IMR-90 (cell line): ENCODE data around the gene SNRNP25. TPM values are rescaled to one million over a fixed set of nuclear protein-coding genes. Genes with fewer than 3 reads are reported as not detected.
A peak's percentile ranks its signal among the peaks of the same experiment; 100 is the strongest.

Experiments used
- ATAC-seq: fragments of 200-7000 bp; cut with Tn5 transposase; 2 replicates; pipeline ENCODE4 v1.9.1; 2020; ENCODE audit warnings: low read depth, mild to moderate bottlenecking, moderate library complexity
- BruUV-seq: library from RNA; stranded (reverse); fragments of 400-500 nt; replicated peaks from 2 replicates; lab custom pipeline; 2021; lab: Mats Ljungman, UMichigan
- CTCF ChIA-PET: fragments of 300-600 bp; formaldehyde crosslinking; extraction: SDS; loops from one replicate; lab custom pipeline; 2021; ENCODE audit warnings: antibody characterized with exemption; lab: Yijun Ruan, JAX
- POLR2A ChIA-PET: fragments of 300-600 bp; sonication (Branson Sonifier 250); formaldehyde crosslinking; loops from one replicate; lab custom pipeline; 2022; ENCODE audit warnings: antibody characterized with exemption; ENCODE audit not compliant: unreplicated experiment; lab: Charles Lee
- DNase-seq: peaks from one replicate; pipeline ENCODE4 v3.0.0; 2013
- H2AFZ ChIP-seq: replicated peaks from 2 replicates; pipeline ENCODE3; 2013; ENCODE audit warnings: low read length, mild to moderate bottlenecking; ENCODE audit not compliant: poor library complexity
- H2AK5ac ChIP-seq: 2 replicates; pipeline ENCODE4 v1.6.1; 2013; ENCODE audit warnings: low read depth, low read length, inconsistent platforms
- H2AK9ac ChIP-seq: replicated peaks from 2 replicates; pipeline ENCODE3; 2013; ENCODE audit warnings: mild to moderate bottlenecking, low read depth, low read length, moderate library complexity; ENCODE audit not compliant: poor library complexity
- H2BK120ac ChIP-seq: 2 replicates; pipeline ENCODE4 v1.6.1; 2013; ENCODE audit warnings: low read depth, low read length, inconsistent platforms
- H2BK15ac ChIP-seq: 3 replicates; pipeline ENCODE4 v1.6.1; 2013; ENCODE audit warnings: low read depth, low read length, inconsistent platforms
- H2BK20ac ChIP-seq: 2 replicates; pipeline ENCODE4 v1.6.1; 2013; ENCODE audit warnings: low read depth, mild to moderate bottlenecking, inconsistent platforms, low read length, moderate library complexity
- H2BK5ac ChIP-seq: 2 replicates; pipeline ENCODE4 v1.6.1; 2013; ENCODE audit warnings: mild to moderate bottlenecking, low read depth, low read length, inconsistent platforms; ENCODE audit not compliant: poor library complexity, severe bottlenecking
- H3K14ac ChIP-seq: replicated peaks from 2 replicates; pipeline ENCODE4 v1.6.1; 2013; ENCODE audit warnings: low read depth, low read length, inconsistent platforms
- H3K18ac ChIP-seq: 2 replicates; pipeline ENCODE4 v1.6.1; 2013; ENCODE audit warnings: low read depth, low read length, control low read depth
- H3K23ac ChIP-seq: 2 replicates; pipeline ENCODE4 v1.6.1; 2013; ENCODE audit warnings: low read depth, low read length, inconsistent platforms
- H3K27ac ChIP-seq: 2 replicates; pipeline ENCODE4 v1.5.1; 2013; ENCODE audit warnings: mild to moderate bottlenecking, control low read depth, low read length; ENCODE audit not compliant: insufficient read depth
- H3K27me3 ChIP-seq: 2 replicates; pipeline ENCODE4 v1.6.1; 2013; ENCODE audit warnings: low read length; ENCODE audit not compliant: control insufficient read depth, insufficient read depth
- H3K36me3 ChIP-seq: 2 replicates; pipeline ENCODE4 v1.6.1; 2013; ENCODE audit warnings: low read length, mixed read lengths; ENCODE audit not compliant: control insufficient read depth, insufficient read depth
- H3K4ac ChIP-seq: 2 replicates; pipeline ENCODE4 v1.6.1; 2013; ENCODE audit warnings: low read depth, low read length, inconsistent platforms
- H3K4me1 ChIP-seq: 2 replicates; pipeline ENCODE4 v1.6.1; 2013; ENCODE audit warnings: low read length, mixed read lengths; ENCODE audit not compliant: control insufficient read depth, insufficient read depth
- H3K4me2 ChIP-seq: 2 replicates; pipeline ENCODE4 v1.6.1; 2013; ENCODE audit warnings: low read depth, mild to moderate bottlenecking, control low read depth, low read length, moderate library complexity
- H3K4me3 ChIP-seq: 2 replicates; pipeline ENCODE4 v1.5.1; 2013; ENCODE audit warnings: low read depth, mild to moderate bottlenecking, control low read depth, low read length, moderate library complexity; ENCODE audit not compliant: insufficient read depth
- H3K56ac ChIP-seq: 2 replicates; pipeline ENCODE4 v1.6.1; 2013; ENCODE audit warnings: low read length, inconsistent platforms; ENCODE audit not compliant: insufficient read depth; ENCODE audit errors: extremely low read depth
- H3K79me1 ChIP-seq, 2 experiments: 2 replicates each; pipeline ENCODE4 v1.6.1; 2013; ENCODE audit warnings: low read length in 2 of 2, inconsistent platforms in 1 of 2, low read depth in 1 of 2
- H3K9ac ChIP-seq: 2 replicates; pipeline ENCODE4 v1.6.1; 2013; ENCODE audit warnings: low read depth, low read length, control low read depth
- H3K9me1 ChIP-seq: 2 replicates; pipeline ENCODE4 v1.6.1; 2013; ENCODE audit warnings: low read length, inconsistent platforms; ENCODE audit not compliant: insufficient read depth
- H3K9me3 ChIP-seq: 2 replicates; pipeline ENCODE4 v1.6.1; 2013; ENCODE audit warnings: low read length; ENCODE audit not compliant: control insufficient read depth, insufficient read depth
- H4K20me1 ChIP-seq: 2 replicates; pipeline ENCODE4 v1.6.1; 2013; ENCODE audit warnings: low read length, inconsistent platforms; ENCODE audit not compliant: insufficient read depth
- H4K5ac ChIP-seq: 2 replicates; pipeline ENCODE4 v1.6.1; 2013; ENCODE audit warnings: mild to moderate bottlenecking, low read depth, low read length, control low read depth
- H4K8ac ChIP-seq, 2 experiments: 2 replicates each; pipeline ENCODE4 v1.6.1; 2013; ENCODE audit warnings: low read depth in 2 of 2, low read length in 2 of 2, control low read depth in 1 of 2, inconsistent platforms in 1 of 2
- H4K91ac ChIP-seq: 2 replicates; pipeline ENCODE4 v1.6.1; 2013; ENCODE audit warnings: low read depth, low read length, inconsistent platforms; ENCODE audit not compliant: insufficient read depth
- POLR2A ChIP-seq: IDR thresholded peaks from 2 replicates; pipeline ENCODE4 v1.6.1; 2012; ENCODE audit warnings: mild to moderate bottlenecking, low read depth, low read length
- WGBS, 2 experiments: methylation state at CpG; one replicate each; pipeline versions ENCODE4 v1.1.5 to v1.1.7; 2013; ENCODE audit warnings: missing lambda C conversion rate in 2 of 2; ENCODE audit not compliant: insufficient read length in 1 of 2; ENCODE audit errors: extremely low coverage in 2 of 2; 5-methylcytosine and 5-hydroxymethylcytosine counted together
- dilution Hi-C: fragments of 300-500 bp; cut with HindIII; formaldehyde crosslinking; loops from one replicate; pipeline ENCODE4 v1.14.3; 2018; ENCODE audit warnings: low sequenced_read_pairs; ENCODE audit not compliant: unreplicated experiment
- in situ Hi-C: fragments of 300-500 bp; cut with MboI; formaldehyde crosslinking; loops from 3 replicates; pipeline ENCODE4 v1.14.3; 2019; ENCODE audit warnings: low sequenced_read_pairs, inconsistent platforms, mixed read lengths
- intact Hi-C: fragments of 100-400 bp; cut with micrococcal nuclease; formaldehyde crosslinking; loops from 2 replicates; pipeline ENCODE4 v1.10.0; 2022
- polyA plus RNA-seq, 3 experiments: library from polyadenylated mRNA; depleted of rRNA; stranded (reverse); fragments of >200 nt; gene quantifications; 2 replicates each; pipeline ENCODE4 v1.2.3, GENCODE V29; 2012; ENCODE audit warnings: low replicate concordance in 1 of 3
- total RNA-seq: library from RNA; depleted of rRNA; stranded (reverse); fragments of >200 nt; gene quantifications from 2 replicates; pipeline ENCODE4 v1.2.3, GENCODE V29; 2012

The SNRNP25 gene
- total and polyA plus RNA-seq, 2 of the 4 experiments (the other 2 are of a cell fraction): 67.2 to 88.0 TPM

DNA sequence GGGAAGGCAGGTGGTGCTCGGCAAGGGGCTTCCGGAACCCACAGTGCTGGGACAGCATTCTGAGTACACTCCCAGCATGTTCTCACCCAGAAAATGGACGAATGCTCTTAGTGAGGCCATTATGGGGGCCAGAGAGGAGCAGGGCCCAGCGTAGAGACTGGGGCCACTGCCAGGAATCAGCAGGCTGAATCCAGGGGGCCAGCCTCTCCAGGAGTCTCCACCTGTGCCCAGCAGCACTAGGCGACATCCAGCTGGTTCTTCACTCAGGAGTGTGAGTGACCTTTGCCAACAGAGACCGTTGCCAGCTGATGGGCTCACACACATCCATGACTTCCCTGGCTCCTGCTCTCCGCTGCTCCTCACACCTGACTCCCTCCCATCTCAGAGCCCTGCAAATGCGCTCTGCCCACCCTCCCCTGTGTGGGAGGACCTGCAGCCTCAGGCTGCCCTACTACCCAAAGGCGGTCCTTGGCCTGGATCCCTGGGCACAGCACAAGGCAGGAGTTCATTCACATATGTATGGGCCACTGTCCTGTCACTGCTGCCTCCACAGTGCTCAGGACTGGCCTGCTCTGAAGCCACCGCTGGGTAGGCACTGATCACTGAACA is 13.7 kb downstream of the SNRNP25 start:
- no peak overlapping the region for H2BK20ac ChIP-seq
- peaks cover 25 to 88% of the 10 kb centered on the region in 2 experiments for H3K79me1 ChIP-seq
- no peak overlapping the region for H3K9ac ChIP-seq
- in situ Hi-C loops (no loop called here), intact Hi-C loops (no loop called here), dilution Hi-C loops (no loop called here)
- H2AK5ac ChIP-seq: peak overlapping the region; percentile 75
- H4K8ac ChIP-seq: no peak overlapping the region
- H3K27me3 ChIP-seq: no peaks in the 10 kb centered on the region
- H3K4me1 ChIP-seq: peaks cover 43% of the 10 kb centered on the region
- H3K9me3 ChIP-seq: no peaks in the 10 kb centered on the region
- peaks cover 28% of the 10 kb centered on the region for H3K36me3 ChIP-seq
- no peak overlapping the region for H3K14ac ChIP-seq
- WGBS, 2 experiments: 82% methylated on average over 4 of the region's 10 CpGs; no CpG with 5 or more reads in 1 of the 2 experiments
- H3K9me1 ChIP-seq: 0 out of 2 replicates have a peak, but pooled peaks cover 10% of the 10 kb centered on the region
- ChIA-PET POLR2A (interaction anchor here (0.6 kb wide), 1 partner anchor 14 kb away, joined by 4 read pairs; no protein-coding TSS in a partner anchor), CTCF (interaction anchor here (0.5 kb wide), 1 partner anchor 125 kb away, joined by 3 read pairs; no protein-coding TSS in a partner anchor)
- no peak overlapping the region for H2BK5ac ChIP-seq
- no peak overlapping the region for H3K4me3 ChIP-seq
- no peak overlapping the region for H3K56ac ChIP-seq
- H2BK120ac ChIP-seq: no peak overlapping the region; the same call in 1 of the 2 replicates
- H2AFZ ChIP-seq: no peak overlapping the region
- H4K20me1 ChIP-seq: peaks cover 88% of the 10 kb centered on the region
- BruUV-seq: no TSS peak
- no peak for TF ChIP-seq POLR2A
- no peak overlapping the region for H3K23ac ChIP-seq
- H4K5ac ChIP-seq: no peak overlapping the region
- H3K18ac ChIP-seq: no peak overlapping the region
- H4K91ac ChIP-seq: no peak overlapping the region
- H3K4me2 ChIP-seq: no peak overlapping the region
- H2BK15ac ChIP-seq: no peak overlapping the region
- ATAC-seq: no peak
- 0 out of 2 replicates have a peak overlapping the region, but pooled peaks have one; percentile 27 for H3K4ac ChIP-seq
- no peak overlapping the region for H3K27ac ChIP-seq
- DNase-seq: no peak
- peak overlapping the region; percentile 89 for H2AK9ac ChIP-seq
